ENCODE data around the gene BCR.
"Not testable (repeated sequence)": the region's sequence is repeated elsewhere in the genome, so short reads cannot be mapped to it uniquely, and the experiment has no call there.

GRCh38 chr22:23341942-23342695 is 161.8 kb downstream of the BCR start:
- TF ChIP-seq POLR2A, CTCF (IDR thresholded peaks at IDR 0.05): not testable (repeated sequence)
